ENCODE results near the gene ERBB4. TPM values are rescaled to one million over a fixed set of nuclear protein-coding genes. Genes with fewer than 3 reads are reported as not detected.

The ERBB4 gene
- total RNA-seq, 1 donor from 2014 or later = 10.2 TPM

- Mint-ChIP-seq H3K36me3 (ENCODE audit: low read depth) (no peaks in the 10 kb centered on the region), H3K4me3 (no peak overlapping the region), H3K27ac (ENCODE audit: unreplicated experiment) (no peak overlapping the region), H3K9me3 (no peaks in the 10 kb centered on the region), H3K27me3 (ENCODE audit: low read depth) (no peaks in the 10 kb centered on the region), H3K4me1 (peaks cover 10% of the 10 kb centered on the region)
- no peak for DNase-seq (ENCODE audit: low read depth, low spot score)
- TF ChIP-seq CTCF (conservative IDR thresholded peaks at IDR 0.05) = no peak
These were observed 1140.8 kb downstream of the ERBB4 start for GRCh38 chr2:211397764-211398163.

GRCh38 chr2:211396815-211397214, 1141.8 kb downstream of the ERBB4 start:
- Mint-ChIP-seq H3K27me3 (ENCODE audit: low read depth) (no peaks in the 10 kb centered on the region), H3K4me1 (peaks cover 10% of the 10 kb centered on the region), H3K9me3 (no peaks in the 10 kb centered on the region), H3K36me3 (ENCODE audit: low read depth) (no peaks in the 10 kb centered on the region), H3K27ac (ENCODE audit: unreplicated experiment) (no peak overlapping the region), H3K4me3 (no peak overlapping the region)
- TF ChIP-seq CTCF (conservative IDR thresholded peaks at IDR 0.05) = no peak
- no peak for DNase-seq (ENCODE audit: low read depth, low spot score)

- Mint-ChIP-seq H3K27me3 (ENCODE audit: low read depth) (no peaks in the 10 kb centered on the region), H3K4me3 (no peak overlapping the region), H3K36me3 (ENCODE audit: low read depth) (no peaks in the 10 kb centered on the region), H3K27ac (ENCODE audit: unreplicated experiment) (peak overlapping the region; percentile 72), H3K9me3 (no peaks in the 10 kb centered on the region), H3K4me1 (peaks cover 24% of the 10 kb centered on the region)
- no peak for DNase-seq (ENCODE audit: low read depth, low spot score)
- no peak for TF ChIP-seq CTCF (conservative IDR thresholded peaks at IDR 0.05)
These were observed 1147.4 kb downstream of the ERBB4 start for GRCh38 chr2:211391189-211391567.

- H3K9me3 Mint-ChIP-seq = no peaks in the 10 kb centered on the region
- TF ChIP-seq CTCF (conservative IDR thresholded peaks at IDR 0.05) = no peak
- H3K4me1 Mint-ChIP-seq = peaks cover 24% of the 10 kb centered on the region
- H3K27ac Mint-ChIP-seq (ENCODE audit: unreplicated experiment) = peak overlapping the region; percentile 6
- H3K36me3 Mint-ChIP-seq (ENCODE audit: low read depth) = no peaks in the 10 kb centered on the region
- no peak overlapping the region for H3K4me3 Mint-ChIP-seq
- H3K27me3 Mint-ChIP-seq (ENCODE audit: low read depth) = no peaks in the 10 kb centered on the region
- DNase-seq (ENCODE audit: low read depth, low spot score) = no peak
These were observed 1147.9 kb downstream of the ERBB4 start for GRCh38 chr2:211390536-211391188.

- H3K9me3 Mint-ChIP-seq = no peaks in the 10 kb centered on the region
- no peaks in the 10 kb centered on the region for H3K36me3 Mint-ChIP-seq (ENCODE audit: low read depth)
- no peak for TF ChIP-seq CTCF (conservative IDR thresholded peaks at IDR 0.05)
- no peak overlapping the region for H3K4me3 Mint-ChIP-seq
- H3K27ac Mint-ChIP-seq (ENCODE audit: unreplicated experiment) = no peak overlapping the region
- no peaks in the 10 kb centered on the region for H3K27me3 Mint-ChIP-seq (ENCODE audit: low read depth)
- H3K4me1 Mint-ChIP-seq = peaks cover 14% of the 10 kb centered on the region
- DNase-seq (ENCODE audit: low read depth, low spot score) = no peak
These were observed 1150.9 kb downstream of the ERBB4 start for GRCh38 chr2:211387734-211388133.
